GM21529 (cell line): ENCODE results near the gene PAN2.

Experiments used
- ATAC-seq: cut with Tn5 transposase; IDR thresholded peaks from one replicate; pipeline ENCODE4 v1.9.1; 2021; ENCODE audit not compliant: unreplicated experiment

The PAN2 gene, protein sequence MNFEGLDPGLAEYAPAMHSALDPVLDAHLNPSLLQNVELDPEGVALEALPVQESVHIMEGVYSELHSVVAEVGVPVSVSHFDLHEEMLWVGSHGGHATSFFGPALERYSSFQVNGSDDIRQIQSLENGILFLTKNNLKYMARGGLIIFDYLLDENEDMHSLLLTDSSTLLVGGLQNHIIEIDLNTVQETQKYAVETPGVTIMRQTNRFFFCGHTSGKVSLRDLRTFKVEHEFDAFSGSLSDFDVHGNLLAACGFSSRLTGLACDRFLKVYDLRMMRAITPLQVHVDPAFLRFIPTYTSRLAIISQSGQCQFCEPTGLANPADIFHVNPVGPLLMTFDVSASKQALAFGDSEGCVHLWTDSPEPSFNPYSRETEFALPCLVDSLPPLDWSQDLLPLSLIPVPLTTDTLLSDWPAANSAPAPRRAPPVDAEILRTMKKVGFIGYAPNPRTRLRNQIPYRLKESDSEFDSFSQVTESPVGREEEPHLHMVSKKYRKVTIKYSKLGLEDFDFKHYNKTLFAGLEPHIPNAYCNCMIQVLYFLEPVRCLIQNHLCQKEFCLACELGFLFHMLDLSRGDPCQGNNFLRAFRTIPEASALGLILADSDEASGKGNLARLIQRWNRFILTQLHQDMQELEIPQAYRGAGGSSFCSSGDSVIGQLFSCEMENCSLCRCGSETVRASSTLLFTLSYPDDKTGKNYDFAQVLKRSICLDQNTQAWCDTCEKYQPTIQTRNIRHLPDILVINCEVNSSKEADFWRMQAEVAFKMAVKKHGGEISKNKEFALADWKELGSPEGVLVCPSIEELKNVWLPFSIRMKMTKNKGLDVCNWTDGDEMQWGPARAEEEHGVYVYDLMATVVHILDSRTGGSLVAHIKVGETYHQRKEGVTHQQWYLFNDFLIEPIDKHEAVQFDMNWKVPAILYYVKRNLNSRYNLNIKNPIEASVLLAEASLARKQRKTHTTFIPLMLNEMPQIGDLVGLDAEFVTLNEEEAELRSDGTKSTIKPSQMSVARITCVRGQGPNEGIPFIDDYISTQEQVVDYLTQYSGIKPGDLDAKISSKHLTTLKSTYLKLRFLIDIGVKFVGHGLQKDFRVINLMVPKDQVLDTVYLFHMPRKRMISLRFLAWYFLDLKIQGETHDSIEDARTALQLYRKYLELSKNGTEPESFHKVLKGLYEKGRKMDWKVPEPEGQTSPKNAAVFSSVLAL

DNA sequence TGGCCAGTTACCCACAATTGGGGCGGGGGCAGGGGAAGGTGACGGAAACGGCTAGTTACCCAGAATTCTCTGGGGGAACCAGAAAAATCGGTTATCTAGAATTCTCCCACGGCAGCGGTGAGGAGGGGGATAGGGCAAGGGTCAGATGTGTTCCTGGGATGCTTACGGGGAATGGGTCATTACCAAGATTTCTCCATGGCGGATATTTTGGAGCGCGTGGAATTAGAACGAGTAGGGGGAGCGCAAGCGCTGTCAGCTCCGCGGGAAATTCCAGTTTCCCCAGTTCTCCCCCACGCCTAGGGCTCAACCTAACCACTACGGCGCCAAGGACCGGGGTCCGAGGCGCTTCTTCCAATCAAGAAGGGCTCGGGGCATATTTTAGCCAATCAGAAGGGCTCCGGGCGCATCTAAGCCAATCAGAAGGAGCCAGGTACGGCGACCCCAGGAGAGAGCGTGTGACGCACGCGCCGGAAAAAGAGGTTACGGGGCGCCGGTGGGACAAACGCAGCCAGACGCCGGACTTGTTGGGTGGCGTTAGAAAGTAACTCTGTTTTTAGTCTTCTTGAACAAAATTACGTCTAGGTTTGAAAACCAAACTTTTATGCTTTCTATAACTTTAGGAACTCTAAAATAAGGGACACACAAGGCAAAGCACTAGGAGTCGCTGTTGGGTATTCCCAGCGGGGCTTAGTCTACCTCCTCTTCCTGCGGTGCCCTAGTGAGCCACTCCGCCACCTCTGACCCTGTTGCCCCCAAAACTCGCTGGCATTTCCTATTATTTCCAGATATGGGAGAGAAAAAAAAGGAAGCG is at the start of gene PAN2:
Gene PAN2, minus strand, starts transcription at position 322 of the 811 bp plus-strand sequence. CDS start 906 bp downstream, outside the sequence.
- ATAC-seq, result peak; percentile 96

DNA sequence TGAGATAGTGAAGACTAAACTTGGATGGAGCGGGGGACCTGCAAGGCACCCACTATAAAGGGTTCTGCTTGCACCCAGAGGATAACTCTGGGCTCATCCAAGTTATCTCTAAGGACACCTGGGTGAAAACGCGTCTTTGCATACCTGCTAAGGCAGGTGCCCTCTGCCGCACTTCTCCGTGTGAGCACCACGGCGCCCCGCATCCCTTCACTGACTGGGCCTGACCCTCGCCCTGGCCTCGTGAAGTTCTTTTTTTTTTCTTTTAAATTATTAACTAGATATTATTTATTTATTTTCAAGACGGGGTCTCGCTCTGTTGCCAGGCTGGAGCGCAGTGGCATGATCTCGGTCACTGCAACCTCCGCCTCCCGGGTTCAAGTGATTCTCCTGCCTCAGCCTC is 48.8 kb upstream of the PAN2 start:
- no peak for ATAC-seq

DNA sequence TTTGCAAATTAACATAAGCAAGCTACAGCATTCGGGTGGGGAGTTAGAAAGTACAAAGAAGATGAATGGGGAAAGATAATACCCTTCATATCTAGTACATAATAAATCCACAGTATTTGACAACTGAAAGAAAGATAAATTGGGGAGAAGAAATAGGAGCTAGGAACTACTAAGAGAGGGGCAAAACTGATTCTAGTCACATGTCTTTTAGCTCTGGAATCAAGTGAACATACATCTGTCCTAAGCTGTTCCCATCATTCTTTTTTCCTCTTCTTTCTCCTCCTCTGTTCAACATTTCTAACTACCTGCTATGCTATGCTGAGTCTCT is 44.2 kb upstream of the PAN2 start:
- ATAC-seq, result no peak

DNA sequence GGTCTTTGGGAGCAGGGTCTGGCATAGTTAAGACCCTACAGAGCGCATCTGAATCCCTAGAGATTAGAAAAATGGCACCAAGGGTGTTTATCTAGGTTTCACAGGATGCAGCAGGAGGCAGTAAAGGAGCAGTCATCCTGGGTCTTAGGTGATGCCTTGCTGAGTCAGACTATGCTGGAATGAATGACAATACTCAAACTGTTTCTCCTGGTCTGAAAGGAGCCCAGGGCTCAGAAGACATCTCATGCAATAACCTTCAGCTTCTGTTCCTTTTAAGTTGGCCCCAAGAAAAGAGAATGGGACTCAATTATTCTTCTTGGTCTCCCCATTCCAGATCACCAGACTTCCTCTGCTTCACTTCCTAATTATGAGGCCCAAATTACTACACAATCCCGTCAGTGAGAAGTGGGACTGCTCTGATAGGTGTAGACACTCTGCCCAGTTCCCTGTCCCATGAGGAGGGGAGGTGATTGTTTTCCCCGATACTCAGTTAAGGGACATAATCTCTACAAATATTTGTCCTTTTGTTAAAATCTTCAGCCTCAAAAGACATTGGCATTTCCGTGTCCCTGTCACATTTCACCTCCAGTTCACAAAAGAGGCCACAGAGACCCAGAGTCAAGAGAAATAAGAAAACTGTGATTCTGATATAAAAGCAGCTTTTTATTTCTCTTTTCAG is 43.6 kb upstream of the PAN2 start:
- no peak for ATAC-seq

DNA sequence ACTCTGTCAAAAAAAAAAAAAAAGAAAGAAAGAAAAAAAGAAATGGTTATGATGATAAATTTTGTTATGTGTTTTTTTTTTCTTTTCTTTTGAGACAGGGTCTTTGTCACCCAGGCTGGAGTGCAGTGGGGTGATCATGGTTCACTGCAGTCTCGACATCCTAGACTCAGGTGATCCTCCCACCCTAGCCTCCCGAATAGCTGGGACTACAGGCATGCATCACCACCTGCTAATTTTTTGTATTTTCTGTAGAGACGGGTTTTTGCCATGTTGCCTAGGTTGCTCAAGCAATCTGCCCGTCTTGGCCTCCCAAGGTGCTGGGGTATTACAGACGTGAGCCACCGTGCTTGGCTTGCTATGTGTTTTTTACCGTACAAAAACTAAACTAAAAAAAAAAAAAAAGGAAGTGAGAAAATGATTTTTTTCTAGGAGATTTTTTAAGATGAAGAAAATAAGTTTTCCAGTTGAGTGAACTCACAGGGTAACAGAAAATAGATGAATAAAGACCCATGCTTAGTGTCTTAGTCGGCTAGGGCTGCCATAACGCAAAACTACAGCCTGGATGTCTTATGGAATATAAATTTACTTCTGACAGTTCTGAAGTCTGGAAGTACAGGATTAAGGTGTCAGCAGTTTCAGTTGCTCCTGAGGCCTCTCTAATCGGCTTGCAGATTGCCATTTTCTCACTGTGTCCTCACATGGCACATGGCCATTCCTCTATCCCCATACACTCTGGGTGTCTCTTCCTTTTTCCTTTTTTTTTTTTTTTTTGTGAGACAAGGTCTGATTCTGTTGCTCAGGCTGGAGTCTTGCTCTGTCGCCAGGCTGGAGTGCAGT is 42.0 kb upstream of the PAN2 start:
- ATAC-seq, result peak; percentile 69

DNA sequence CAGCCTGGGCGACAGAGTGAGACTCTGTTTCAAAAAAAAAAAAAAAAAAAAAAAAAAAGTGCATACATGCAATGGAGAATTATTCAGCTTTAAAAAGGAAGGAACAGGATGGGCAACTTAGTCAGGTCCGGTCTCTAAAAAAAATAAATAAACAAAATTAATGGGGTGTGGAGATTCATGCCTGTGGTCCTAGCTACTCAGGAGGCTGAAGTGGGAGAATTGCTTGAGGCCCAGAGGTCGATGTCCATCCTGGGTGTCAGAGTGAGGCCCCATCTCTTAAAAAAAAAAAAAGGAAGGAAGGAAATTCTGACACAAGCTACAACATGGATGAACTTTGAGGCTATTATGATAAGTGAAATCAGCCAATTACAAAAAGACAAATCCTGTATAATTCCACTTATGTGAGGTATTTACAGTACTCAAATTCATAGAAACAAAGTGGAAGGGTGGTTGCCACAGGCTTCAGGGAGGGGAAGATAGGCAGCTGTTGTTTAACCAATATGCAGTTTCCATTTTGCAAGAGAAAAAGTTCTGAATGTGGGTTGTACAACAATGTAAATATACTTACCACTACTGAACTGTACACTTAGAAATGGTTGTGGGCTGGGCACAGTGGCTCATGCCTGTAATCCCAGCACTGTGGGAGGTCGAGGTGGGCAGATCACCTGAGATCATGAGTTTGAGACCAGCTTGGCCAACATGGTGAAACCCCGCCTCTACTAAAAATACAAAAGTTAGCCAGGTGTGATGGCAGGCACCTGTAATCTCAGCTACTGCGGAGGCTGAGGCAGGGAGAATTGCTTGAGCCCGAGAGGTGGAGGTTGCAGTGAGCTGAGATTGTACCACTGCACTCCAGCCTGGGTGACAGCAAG is 41.2 kb upstream of the PAN2 start:
- ATAC-seq, result peak; percentile 38

DNA sequence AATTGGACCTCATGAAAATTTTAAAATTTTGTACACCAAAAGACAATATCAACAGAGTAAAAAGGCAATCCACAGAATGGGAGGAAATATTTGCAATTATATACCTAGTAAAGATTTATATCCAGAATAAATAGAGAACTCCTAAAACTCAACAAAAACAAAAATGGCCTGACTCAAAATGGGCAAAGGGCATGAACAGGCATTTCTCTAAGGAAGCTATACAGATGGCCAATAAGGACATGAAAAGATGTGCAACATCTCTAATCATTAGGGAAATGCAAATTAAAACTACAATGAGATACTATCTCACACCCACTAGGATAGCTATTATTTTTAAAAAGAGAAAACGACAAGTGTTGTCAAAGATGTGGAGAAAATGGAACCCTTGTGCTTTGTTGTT is 39.7 kb upstream of the PAN2 start:
- no peak for ATAC-seq

DNA sequence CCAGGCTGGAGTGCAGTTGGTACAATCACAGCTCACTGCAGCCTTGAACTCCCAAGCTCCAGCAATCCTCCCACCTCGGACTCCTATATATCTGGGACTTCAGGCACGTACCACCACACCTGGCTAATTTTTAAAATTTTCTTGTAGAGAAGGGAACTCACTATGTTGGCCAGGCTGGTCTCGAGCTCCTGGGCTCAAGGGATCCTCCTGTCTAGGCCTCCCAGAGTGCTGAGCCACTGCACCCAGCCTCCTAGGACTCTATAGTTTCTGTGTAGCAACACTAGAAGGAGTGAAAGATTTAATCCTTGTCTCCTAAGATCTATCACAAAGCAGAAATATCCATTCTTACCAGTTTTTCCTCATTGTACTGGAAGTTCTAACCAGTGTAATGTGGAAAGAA is 33.1 kb upstream of the PAN2 start:
- ATAC-seq, result no peak

DNA sequence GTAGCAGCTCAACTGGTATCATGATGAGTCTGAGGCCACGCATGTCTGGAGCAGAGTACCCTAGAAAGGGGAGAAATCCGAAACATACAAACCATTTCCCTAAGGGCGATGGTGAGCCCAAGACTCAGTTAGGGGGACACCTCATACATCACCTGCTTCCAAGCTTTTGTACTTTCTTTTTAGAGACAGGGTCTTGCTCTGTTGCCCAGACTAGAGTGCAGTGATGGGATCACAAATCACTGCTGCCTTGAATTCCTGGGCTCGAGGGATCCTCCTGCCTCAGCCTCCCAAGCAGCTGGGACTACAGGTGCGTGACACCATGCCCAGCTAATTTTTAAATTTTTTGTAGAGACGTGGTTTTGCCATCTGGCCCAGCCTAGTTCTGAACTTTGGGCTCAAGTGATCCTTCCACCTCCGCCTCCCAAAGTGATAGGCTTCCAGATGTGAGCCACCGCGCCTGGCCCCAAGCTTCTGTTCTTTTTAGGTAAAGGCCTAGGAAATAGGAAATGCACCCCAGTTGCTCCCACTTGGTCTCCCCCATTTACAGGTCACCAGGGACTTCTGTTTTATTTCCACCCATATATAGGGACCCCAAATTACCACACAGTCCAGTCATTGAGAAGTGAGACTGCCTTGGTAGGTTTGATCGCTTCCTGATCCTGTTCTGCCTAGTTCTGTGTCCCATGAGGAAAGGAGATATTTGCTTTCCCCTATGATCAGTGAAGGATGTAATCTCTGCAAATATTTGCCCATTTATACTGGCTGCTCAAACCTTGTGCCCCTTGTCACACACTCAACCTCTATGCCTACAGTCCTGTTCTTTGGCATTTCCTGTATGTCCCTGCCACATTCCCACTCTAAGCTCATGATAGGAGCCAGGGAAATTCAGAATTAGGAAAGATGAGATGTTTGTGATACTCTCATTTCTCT is 28.6 kb upstream of the PAN2 start, which contains the start of gene APOF:
Gene APOF, minus strand, starts transcription at position 728 of the 930 bp plus-strand sequence. Its CDS starts 112 bp downstream, at position 616.
- ATAC-seq, result no peak

DNA sequence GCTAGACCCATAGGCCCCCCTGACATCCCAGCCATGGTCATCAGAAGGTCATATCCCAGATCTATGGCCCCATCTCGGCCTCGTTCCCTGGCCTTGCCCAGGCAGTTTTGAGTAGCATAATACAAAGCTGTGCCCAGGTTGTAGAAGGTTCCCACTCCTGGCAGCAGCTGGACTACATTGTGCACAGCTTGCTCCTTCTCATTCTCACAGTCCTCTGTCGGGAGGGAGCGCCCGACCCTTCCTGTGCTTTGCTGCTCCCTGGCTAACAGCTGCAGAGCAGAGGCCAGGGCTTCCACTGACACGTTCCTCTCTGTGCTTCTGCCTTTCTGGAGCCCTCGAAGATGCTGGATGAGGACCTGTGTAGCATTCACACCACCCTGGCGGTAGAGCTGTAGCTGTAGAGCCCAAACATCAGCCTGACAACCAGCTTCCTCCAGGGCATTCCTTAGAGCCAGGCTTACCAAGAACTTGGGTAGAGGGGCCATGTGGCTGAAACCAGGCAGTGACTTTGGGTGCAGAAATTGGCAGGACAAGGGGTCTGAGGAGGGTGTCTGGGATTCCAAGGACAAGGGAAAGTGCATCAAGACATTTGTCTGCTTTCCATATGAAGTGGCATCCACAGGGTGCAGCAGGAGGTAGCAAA is 27.8 kb upstream of the PAN2 start:
- ATAC-seq, result no peak

DNA sequence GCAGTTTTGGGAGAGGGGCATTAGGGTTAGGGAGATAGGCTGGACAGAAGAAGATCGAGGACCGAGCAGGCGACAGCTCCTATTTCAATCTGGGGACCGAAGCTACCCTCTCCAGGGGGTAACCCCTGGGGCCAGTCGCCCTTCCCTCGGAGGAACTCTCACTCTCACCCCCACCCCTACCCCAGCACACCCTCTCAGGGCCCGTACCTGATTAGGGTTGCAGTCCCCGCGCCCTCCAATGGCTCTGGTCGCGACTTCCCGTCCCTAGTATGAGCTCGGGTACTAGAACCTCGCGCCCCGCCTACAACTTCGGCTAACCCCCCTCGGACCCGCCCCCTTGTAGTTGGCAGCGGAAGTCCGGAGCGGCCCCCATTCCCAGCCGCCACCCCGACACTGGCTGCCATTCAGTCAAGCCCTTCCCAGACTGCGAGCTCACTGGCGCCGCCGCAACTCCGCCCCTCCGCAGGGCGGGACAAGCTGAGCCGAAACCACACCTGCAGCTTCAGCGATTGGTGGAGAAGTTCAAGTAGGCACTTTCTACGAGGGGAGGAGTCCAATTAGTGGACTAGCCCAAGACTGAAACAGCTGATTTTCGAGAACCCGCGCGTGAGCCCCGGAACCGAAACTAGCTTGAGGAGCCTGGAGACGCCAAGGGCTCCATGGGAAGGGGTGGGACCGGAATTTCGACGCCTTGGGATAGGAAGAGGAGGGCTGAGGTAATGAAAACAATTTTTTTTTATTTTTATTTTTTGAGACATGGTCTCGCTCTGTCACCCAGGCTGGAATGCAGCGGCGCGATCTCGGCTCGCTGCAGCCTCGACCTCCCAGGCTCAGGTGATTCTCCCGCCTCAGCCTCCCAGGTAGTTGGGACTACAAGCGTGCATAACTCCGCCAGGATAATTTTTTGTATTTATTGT is 26.3 kb upstream of the PAN2 start, which contains the start of gene STAT2:
Gene STAT2, minus strand, starts transcription at position 257 of the 917 bp plus-strand sequence. CDS start 3,536 bp downstream, outside the sequence.
- peak; percentile 93 for ATAC-seq

DNA sequence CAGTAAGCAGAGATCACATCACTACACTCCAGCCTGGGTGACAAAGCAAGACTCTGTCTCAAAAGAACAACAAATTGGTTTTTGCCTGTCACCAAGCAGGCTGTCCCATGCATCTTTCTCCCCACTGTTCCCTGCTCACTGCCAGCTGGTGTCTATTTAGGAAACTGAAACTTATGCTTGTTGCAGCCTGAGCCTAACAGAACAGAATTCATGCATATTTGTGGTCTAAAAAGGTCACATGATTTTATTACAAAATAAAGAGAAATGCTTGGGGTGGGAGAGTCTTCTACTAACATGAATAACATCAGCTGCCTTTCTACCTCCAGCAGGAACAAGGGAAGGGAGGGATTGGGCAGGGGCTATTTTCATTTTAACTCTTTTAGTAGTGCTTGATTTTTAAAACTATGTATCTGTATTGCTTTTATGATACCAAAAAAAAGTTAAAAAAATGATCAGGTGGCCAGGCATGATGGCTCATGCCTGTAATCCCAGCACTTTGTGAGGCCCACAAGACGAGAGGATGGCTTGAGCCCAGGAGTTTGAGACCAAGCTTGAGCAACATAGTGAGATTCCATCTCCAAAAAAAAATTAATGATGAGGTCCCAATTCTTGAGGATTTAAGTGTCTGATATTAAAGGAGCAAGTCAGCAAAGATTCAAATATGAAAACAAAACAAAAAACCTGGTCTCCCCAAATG is 25.2 kb upstream of the PAN2 start:
- no peak for ATAC-seq

DNA sequence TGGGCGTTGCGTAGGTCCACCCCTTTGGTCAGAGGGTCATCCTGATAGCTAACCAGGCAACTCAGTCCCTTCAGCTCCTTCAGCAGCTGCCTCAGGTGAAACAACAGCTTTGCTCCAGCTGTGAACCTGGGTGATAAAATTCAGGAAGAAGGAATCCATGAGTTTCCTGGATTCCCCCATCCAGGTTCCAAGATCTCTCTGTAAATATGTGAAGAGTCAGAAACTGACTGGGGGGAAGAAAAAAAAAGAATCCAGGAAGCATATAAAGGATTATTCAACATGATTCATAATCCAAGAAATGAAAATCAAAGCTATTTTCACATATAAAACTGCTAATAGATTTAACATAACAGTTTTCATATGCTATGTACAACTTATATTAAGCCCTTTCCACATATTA is 17.5 kb upstream of the PAN2 start:
- no peak for ATAC-seq

DNA sequence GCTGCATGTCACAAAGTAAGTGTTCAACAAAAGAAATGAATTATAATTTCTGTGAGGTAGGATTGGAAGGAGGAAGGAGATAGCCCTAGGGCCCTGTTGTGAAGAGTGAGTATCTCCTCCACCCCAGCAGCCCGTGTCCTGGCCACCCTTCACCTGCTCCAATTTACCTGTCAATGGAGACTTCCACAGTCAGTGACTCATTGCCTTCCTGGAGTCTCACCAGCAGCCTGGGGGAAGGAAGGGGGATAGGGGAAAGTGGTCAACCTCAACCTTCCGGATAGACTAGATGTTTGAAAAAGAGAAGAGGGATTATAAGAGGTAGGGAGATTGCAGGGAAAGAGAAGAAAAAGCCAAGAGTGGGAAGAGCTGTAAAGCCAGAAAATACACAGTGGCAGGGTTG is 16.9 kb upstream of the PAN2 start:
- ATAC-seq, result no peak

DNA sequence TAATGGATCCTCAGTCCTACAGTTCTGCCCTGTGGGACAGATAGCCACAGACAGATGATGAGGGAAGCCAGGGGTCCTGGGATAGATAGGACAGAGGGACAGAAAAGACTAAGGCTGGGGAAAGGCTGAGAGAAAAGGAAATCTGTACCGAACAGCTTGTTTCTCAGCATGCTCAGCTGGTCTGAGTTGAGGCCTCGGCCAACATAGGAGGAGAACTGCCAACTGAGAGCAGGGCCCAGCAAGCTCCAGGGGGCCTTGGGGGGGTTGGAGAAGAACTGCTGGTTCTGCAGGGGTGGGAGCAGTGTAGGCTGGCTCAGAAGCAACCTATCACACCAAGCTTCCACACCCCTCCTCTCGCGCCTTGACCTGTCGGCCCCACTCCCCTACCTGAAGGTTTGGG is 15.0 kb upstream of the PAN2 start:
- no peak for ATAC-seq
